Brain microvascular endothelial cell (primary cell): Measurements from ENCODE around the gene TMEM123.
A peak's percentile ranks its signal among the peaks of the same experiment; 100 is the strongest.

Experiments
- DNase-seq: peaks from one replicate; pipeline ENCODE4 v3.0.0-alpha.2; 2020
- H3K27ac ChIP-seq: fragments of 250-450 bp; sonication (Bioruptor Pico); 2 replicates; pipeline ENCODE4 v1.5.1; 2020; ENCODE audit warnings: mild to moderate bottlenecking, moderate library complexity
- H3K27me3 ChIP-seq: fragments of 250-450 bp; sonication (Bioruptor Pico); replicated peaks from 2 replicates; pipeline ENCODE4 v1.5.1; 2020; ENCODE audit warnings: mild to moderate bottlenecking
- H3K36me3 ChIP-seq: fragments of 250-450 bp; sonication (Bioruptor Pico); replicated peaks from 2 replicates; pipeline ENCODE4 v1.5.1; 2020; ENCODE audit warnings: mild to moderate bottlenecking
- H3K4me3 ChIP-seq: 2 replicates; pipeline ENCODE4 v1.5.1; 2011; ENCODE audit warnings: low read depth, mild to moderate bottlenecking, control low read depth, low read length, moderate library complexity
- in situ Hi-C: cut with HindIII; loops from 2 replicates; pipeline ENCODE4 v1.10.0; 2017; ENCODE audit warnings: low sequenced_read_pairs, low pct_ligation_motif_present
- TF ChIP-seq, protein P1 (sequence below): IDR thresholded peaks from 2 replicates; pipeline ENCODE4 v1.5.1; 2011; ENCODE audit warnings: low read depth, mild to moderate bottlenecking, moderate library complexity, low read length, control low read depth, inconsistent platforms; ENCODE audit errors: missing control alignments

The TMEM123 gene

DNA sequence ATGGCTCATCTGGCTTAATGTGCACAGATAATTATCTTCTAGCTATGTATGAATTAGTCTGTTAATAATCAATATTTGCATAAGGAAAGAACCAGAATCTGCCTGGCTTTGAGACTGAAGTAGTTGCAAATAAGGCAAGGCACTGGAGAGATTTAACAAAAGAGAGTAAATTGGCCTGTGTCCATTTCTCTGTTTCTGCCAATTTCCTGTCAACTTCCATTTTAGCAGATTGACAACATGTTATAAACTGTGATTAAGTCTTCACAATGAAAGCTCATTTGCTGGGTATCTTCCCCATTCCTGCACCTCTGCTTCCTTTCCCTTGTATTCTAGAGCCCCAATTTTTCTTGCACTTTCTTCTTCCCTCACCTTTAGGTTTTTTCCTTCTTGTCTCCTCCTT lies 5.3 kb upstream of the TMEM123 start:
- Histone ChIP-seq H3K4me3 (no peak overlapping the region), H3K27me3 (no peaks in the 10 kb centered on the region), H3K27ac (no peak overlapping the region), H3K36me3 (no peaks in the 10 kb centered on the region)
- in situ Hi-C loops: no loop called here
- DNase-seq: no peak
- TF ChIP-seq, protein P1, sequence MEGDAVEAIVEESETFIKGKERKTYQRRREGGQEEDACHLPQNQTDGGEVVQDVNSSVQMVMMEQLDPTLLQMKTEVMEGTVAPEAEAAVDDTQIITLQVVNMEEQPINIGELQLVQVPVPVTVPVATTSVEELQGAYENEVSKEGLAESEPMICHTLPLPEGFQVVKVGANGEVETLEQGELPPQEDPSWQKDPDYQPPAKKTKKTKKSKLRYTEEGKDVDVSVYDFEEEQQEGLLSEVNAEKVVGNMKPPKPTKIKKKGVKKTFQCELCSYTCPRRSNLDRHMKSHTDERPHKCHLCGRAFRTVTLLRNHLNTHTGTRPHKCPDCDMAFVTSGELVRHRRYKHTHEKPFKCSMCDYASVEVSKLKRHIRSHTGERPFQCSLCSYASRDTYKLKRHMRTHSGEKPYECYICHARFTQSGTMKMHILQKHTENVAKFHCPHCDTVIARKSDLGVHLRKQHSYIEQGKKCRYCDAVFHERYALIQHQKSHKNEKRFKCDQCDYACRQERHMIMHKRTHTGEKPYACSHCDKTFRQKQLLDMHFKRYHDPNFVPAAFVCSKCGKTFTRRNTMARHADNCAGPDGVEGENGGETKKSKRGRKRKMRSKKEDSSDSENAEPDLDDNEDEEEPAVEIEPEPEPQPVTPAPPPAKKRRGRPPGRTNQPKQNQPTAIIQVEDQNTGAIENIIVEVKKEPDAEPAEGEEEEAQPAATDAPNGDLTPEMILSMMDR: no peak

DNA sequence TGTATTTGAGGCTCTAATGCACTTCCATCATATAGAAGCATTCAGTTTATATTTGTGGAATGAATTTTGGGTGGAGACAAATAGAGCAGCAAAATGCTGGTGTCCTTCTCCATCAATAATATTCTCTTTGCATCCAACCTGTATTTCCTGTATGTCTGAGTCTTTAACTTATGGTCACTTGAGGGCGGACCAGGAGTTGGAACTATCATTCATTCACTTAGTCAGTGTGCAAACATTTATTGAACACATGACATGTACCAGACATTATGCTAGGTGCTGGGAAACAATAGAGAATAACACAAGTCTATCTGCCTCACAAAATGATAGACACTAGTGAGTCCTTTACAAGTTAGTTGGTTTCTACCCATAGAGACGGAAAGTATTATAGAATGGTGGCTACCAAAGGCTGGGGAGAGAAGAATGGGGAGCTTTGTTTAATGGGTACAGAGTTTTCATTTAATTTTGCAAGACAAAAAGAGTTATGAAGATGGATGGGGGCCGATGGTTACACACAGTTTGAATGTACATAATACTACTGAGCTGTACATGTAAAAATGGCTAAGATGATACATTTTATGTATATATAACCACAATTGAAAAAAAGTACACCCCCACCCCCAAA lies 4.6 kb upstream of the TMEM123 start:
- H3K36me3 ChIP-seq: no peaks in the 10 kb centered on the region
- no peaks in the 10 kb centered on the region for H3K27me3 ChIP-seq
- H3K27ac ChIP-seq: no peak overlapping the region
- in situ Hi-C loops: no loop called here
- TF ChIP-seq, protein P1: no peak
- no peak overlapping the region for H3K4me3 ChIP-seq
- no peak for DNase-seq

DNA sequence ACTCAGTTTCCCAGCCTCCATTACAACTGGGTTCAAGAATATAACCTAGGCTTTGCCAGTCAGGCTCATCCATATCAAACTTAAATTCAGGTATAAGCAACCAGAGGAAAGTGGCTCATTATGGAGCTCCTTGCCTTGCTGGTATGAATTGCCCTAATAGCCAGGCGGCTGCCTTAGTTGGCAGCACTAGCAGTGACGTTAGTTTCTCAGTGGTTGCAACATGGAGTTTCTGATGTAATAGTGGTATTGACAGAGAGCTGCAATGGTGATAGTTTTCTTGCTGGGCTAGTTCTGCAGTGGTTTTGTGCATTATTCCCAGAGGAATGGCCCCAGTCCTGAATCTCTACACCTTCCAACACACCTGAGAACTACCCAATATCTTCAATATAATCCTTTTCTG lies 3.8 kb upstream of the TMEM123 start:
- no peak overlapping the region for H3K4me3 ChIP-seq
- DNase-seq: no peak
- H3K27me3 ChIP-seq: no peaks in the 10 kb centered on the region
- in situ Hi-C loops: no loop called here
- no peaks in the 10 kb centered on the region for H3K36me3 ChIP-seq
- TF ChIP-seq, protein P1: no peak
- H3K27ac ChIP-seq: no peak overlapping the region

DNA sequence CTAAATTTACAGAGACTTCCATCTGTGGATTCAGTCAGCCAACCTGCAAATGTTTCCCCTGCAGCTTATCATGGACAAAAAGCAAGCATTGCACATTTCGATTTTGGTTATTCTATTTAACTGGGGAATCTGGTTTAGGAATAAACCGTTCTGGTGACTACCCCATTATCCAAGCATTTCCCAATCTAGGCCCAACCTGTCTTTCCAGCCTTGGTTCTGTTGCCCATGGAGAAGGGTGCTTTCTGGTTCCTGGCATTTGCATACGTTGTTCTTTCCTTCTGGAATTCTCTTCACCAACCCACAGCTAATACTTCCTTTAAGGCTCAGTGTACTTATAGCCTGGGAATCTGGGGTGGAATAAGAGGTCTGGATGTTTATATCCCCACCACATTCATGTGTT lies 1.4 kb upstream of the TMEM123 start:
- Histone ChIP-seq H3K27ac (no peak overlapping the region), H3K27me3 (no peaks in the 10 kb centered on the region), H3K4me3 (no peak overlapping the region), H3K36me3 (no peaks in the 10 kb centered on the region)
- DNase-seq: no peak
- TF ChIP-seq, protein P1: no peak
- in situ Hi-C loops: no loop called here

DNA sequence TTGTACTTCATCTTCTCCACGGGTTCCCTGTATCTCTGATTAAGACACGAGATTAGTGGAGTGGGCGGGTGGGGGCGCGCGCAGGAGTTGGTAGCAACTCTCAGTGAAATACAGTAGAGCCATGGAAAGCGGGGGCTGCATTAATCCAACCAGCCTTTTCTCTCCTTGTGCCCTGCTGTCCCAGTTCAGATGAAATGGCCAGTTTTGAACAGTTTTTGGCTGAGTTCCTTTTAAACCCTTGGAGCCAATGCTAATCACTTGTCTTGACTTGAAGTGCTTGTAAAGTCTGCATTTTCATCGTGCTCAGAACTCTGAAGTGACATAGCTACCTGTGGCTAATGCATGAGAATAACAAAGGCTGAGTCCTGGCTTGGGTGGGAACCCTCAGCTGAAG lies 734 bp upstream of the TMEM123 start:
- in situ Hi-C loops: no loop called here
- TF ChIP-seq, protein P1: no peak
- H3K27ac ChIP-seq: no peak overlapping the region
- peak overlapping the region; percentile 81 for H3K4me3 ChIP-seq
- peak; percentile 22 for DNase-seq
- no peaks in the 10 kb centered on the region for H3K36me3 ChIP-seq
- no peaks in the 10 kb centered on the region for H3K27me3 ChIP-seq
